HG03045 (cell line): Measurements from ENCODE around the gene XKR7.
"Not testable (repeated sequence)": the region's sequence is repeated elsewhere in the genome, so short reads cannot be mapped to it uniquely, and the experiment has no call there.

Source experiments
- ATAC-seq: cut with Tn5 transposase; IDR thresholded peaks from one replicate; pipeline ENCODE4 v1.9.1; 2021; ENCODE audit warnings: mild to moderate bottlenecking, moderate library complexity; ENCODE audit not compliant: unreplicated experiment

XKR7 gene

GRCh38 chr20:32010666-32011065 lies 42.7 kb downstream of the XKR7 start:
- ATAC-seq, result no peak

GRCh38 chr20:32012159-32012688 lies 44.3 kb downstream of the XKR7 start:
- ATAC-seq, result no peak

- ATAC-seq, result no peak
These were observed 45.4 kb downstream of the XKR7 start for GRCh38 chr20:32013326-32013725.

- ATAC-seq, result no peak
These were observed 49.8 kb downstream of the XKR7 start for GRCh38 chr20:32017711-32018251.

- ATAC-seq, result no peak
These were observed 50.6 kb downstream of the XKR7 start for GRCh38 chr20:32018269-32019155.

- ATAC-seq, result no peak
These were observed 51.2 kb downstream of the XKR7 start for GRCh38 chr20:32019156-32019510.

GRCh38 chr20:32019563-32020463 lies 51.9 kb downstream of the XKR7 start:
- no peak for ATAC-seq

- no peak for ATAC-seq
These were observed 53.1 kb downstream of the XKR7 start for GRCh38 chr20:32021091-32021490.

- no peak for ATAC-seq
These were observed 56.8 kb downstream of the XKR7 start for GRCh38 chr20:32024683-32025295.

GRCh38 chr20:32027643-32028042 lies 59.7 kb downstream of the XKR7 start:
- no peak for ATAC-seq

GRCh38 chr20:32028647-32029372 lies 60.9 kb downstream of the XKR7 start:
- no peak for ATAC-seq

- no peak for ATAC-seq
These were observed 61.6 kb downstream of the XKR7 start for GRCh38 chr20:32029561-32029960.

- no peak for ATAC-seq
These were observed 63.3 kb downstream of the XKR7 start for GRCh38 chr20:32031007-32031958.

GRCh38 chr20:32033316-32033715 lies 65.4 kb downstream of the XKR7 start:
- ATAC-seq, result no peak

GRCh38 chr20:32033721-32034120 lies 65.8 kb downstream of the XKR7 start:
- ATAC-seq, result not testable (repeated sequence)

GRCh38 chr20:32034581-32035425 lies 66.9 kb downstream of the XKR7 start:
- no peak for ATAC-seq

- ATAC-seq, result no peak
These were observed 67.5 kb downstream of the XKR7 start for GRCh38 chr20:32035426-32035779.

- no peak for ATAC-seq
These were observed 68.3 kb downstream of the XKR7 start for GRCh38 chr20:32036252-32036651.
